ENCODE measurements around the gene POLE.

Gene POLE

DNA sequence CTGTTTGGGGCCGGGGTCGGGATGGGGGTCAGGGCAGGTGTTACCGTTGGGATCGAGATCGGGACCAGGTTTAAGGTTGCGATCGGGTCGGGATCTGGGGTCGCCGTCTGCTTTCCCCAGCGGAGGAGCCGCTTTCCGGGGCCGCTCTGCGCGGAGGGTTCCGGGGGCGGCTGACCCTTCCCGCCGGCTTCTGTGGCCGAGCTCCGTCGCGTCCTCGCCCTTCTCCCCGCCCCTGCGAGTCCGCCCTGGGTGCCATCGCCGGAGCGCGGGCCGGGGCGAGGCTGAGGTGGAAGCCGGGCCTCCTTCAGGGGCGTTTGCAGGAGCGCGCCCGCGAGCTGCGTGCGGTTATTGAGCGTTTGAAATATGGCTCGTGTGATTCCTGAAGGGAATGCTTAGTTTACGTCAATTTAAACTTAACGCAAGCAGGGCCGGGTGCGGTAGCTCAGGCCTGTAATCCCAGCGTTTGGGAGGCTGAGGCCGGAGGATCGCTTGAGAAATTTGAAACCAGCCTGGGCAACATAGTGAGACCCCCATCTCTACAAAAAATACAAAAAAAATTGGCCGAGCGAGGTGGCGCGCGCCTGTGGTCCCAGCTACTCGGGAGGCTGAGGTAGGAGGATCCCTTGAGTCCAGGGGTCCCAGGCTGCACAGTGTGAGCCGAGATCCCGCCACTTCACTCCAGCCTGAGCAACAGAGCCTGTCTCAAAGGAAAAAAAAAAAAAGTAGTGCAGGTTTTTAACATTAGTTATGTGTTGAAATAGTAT, 24.1 kb upstream of the POLE start (continued):
- TF ChIP-seq, protein P1, sequence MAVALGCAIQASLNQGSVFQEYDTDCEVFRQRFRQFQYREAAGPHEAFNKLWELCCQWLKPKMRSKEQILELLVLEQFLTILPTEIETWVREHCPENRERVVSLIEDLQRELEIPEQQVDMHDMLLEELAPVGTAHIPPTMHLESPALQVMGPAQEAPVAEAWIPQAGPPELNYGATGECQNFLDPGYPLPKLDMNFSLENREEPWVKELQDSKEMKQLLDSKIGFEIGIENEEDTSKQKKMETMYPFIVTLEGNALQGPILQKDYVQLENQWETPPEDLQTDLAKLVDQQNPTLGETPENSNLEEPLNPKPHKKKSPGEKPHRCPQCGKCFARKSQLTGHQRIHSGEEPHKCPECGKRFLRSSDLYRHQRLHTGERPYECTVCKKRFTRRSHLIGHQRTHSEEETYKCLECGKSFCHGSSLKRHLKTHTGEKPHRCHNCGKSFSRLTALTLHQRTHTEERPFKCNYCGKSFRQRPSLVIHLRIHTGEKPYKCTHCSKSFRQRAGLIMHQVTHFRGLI (tag by site-specific recombination; IDR thresholded peaks at IDR 0.05): no peak
- TF ChIP-seq IKZF3 (tag by site-specific recombination; IDR thresholded peaks at IDR 0.05) (no peak), ZNF10 (tag by site-specific recombination; IDR thresholded peaks at IDR 0.05) (no peak), ZNF843 (tag by site-specific recombination; IDR thresholded peaks at IDR 0.05) (no peak), ZNF335 (tag by site-specific recombination; conservative IDR thresholded peaks at IDR 0.05) (peak; percentile 42; the same call in 1 of the 2 replicates), ZNF664 (tag by site-specific recombination; IDR thresholded peaks at IDR 0.05) (no peak), KLF16 (tag by site-specific recombination; IDR thresholded peaks at IDR 0.05) (no peak), ZNF202 (tag by site-specific recombination; IDR thresholded peaks at IDR 0.05; ENCODE audit: borderline replicate concordance) (no peak), KLF8 (tag by site-specific recombination; IDR thresholded peaks at IDR 0.05) (peak; percentile 50; the same call in 1 of the 2 replicates), ZNF791 (tag by site-specific recombination; IDR thresholded peaks at IDR 0.05) (no peak), ZFP41 (tag by site-specific recombination; IDR thresholded peaks at IDR 0.05; ENCODE audit: borderline replicate concordance) (no peak), ZBTB8A (tag by site-specific recombination; IDR thresholded peaks at IDR 0.05) (no peak), ZNF248 (tag by site-specific recombination; IDR thresholded peaks at IDR 0.05) (no peak), ZNF707 (tag by site-specific recombination; IDR thresholded peaks at IDR 0.05) (no peak), GLI2 (tag by site-specific recombination; IDR thresholded peaks at IDR 0.05; ENCODE audit: borderline replicate concordance, low read depth) (no peak), ZNF624 (tag by site-specific recombination; IDR thresholded peaks at IDR 0.05) (no peak), ZNF544 (tag by site-specific recombination; IDR thresholded peaks at IDR 0.05) (no peak), ZNF404 (tag by site-specific recombination; IDR thresholded peaks at IDR 0.05) (no peak), ZNF837 (tag by site-specific recombination; IDR thresholded peaks at IDR 0.05) (no peak), ZNF266 (tag by site-specific recombination; IDR thresholded peaks at IDR 0.05; ENCODE audit: low read depth) (no peak), ZNF621 (tag by site-specific recombination; IDR thresholded peaks at IDR 0.05) (no peak), ZNF112 (tag by site-specific recombination; IDR thresholded peaks at IDR 0.05) (no peak), ZNF174 (tag by site-specific recombination; IDR thresholded peaks at IDR 0.05) (no peak)
- TF ChIP-seq, protein P2, sequence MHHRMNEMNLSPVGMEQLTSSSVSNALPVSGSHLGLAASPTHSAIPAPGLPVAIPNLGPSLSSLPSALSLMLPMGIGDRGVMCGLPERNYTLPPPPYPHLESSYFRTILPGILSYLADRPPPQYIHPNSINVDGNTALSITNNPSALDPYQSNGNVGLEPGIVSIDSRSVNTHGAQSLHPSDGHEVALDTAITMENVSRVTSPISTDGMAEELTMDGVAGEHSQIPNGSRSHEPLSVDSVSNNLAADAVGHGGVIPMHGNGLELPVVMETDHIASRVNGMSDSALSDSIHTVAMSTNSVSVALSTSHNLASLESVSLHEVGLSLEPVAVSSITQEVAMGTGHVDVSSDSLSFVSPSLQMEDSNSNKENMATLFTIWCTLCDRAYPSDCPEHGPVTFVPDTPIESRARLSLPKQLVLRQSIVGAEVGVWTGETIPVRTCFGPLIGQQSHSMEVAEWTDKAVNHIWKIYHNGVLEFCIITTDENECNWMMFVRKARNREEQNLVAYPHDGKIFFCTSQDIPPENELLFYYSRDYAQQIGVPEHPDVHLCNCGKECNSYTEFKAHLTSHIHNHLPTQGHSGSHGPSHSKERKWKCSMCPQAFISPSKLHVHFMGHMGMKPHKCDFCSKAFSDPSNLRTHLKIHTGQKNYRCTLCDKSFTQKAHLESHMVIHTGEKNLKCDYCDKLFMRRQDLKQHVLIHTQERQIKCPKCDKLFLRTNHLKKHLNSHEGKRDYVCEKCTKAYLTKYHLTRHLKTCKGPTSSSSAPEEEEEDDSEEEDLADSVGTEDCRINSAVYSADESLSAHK (tag by site-specific recombination; IDR thresholded peaks at IDR 0.05): no peak
- TF ChIP-seq, protein P3, sequence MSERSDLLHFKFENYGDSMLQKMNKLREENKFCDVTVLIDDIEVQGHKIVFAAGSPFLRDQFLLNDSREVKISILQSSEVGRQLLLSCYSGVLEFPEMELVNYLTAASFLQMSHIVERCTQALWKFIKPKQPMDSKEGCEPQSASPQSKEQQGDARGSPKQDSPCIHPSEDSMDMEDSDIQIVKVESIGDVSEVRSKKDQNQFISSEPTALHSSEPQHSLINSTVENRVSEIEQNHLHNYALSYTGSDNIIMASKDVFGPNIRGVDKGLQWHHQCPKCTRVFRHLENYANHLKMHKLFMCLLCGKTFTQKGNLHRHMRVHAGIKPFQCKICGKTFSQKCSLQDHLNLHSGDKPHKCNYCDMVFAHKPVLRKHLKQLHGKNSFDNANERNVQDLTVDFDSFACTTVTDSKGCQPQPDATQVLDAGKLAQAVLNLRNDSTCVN (tag by site-specific recombination; optimal IDR thresholded peaks at IDR 0.05): peak; percentile 89
- TF ChIP-seq, protein P4, sequence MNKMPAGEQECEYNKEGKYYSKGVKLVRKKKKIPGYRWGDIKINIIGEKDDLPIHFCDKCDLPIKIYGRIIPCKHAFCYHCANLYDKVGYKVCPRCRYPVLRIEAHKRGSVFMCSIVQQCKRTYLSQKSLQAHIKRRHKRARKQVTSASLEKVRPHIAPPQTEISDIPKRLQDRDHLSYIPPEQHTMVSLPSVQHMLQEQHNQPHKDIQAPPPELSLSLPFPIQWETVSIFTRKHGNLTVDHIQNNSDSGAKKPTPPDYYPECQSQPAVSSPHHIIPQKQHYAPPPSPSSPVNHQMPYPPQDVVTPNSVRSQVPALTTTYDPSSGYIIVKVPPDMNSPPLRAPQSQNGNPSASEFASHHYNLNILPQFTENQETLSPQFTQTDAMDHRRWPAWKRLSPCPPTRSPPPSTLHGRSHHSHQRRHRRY (tag by site-specific recombination; IDR thresholded peaks at IDR 0.05): no peak
- TF ChIP-seq, protein P5, sequence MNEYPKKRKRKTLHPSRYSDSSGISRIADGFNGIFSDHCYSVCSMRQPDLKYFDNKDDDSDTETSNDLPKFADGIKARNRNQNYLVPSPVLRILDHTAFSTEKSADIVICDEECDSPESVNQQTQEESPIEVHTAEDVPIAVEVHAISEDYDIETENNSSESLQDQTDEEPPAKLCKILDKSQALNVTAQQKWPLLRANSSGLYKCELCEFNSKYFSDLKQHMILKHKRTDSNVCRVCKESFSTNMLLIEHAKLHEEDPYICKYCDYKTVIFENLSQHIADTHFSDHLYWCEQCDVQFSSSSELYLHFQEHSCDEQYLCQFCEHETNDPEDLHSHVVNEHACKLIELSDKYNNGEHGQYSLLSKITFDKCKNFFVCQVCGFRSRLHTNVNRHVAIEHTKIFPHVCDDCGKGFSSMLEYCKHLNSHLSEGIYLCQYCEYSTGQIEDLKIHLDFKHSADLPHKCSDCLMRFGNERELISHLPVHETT (tag by site-specific recombination; IDR thresholded peaks at IDR 0.05): no peak
- TF ChIP-seq, protein P6, sequence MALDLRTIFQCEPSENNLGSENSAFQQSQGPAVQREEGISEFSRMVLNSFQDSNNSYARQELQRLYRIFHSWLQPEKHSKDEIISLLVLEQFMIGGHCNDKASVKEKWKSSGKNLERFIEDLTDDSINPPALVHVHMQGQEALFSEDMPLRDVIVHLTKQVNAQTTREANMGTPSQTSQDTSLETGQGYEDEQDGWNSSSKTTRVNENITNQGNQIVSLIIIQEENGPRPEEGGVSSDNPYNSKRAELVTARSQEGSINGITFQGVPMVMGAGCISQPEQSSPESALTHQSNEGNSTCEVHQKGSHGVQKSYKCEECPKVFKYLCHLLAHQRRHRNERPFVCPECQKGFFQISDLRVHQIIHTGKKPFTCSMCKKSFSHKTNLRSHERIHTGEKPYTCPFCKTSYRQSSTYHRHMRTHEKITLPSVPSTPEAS (tag by site-specific recombination; IDR thresholded peaks at IDR 0.05): no peak
- TF ChIP-seq, protein P7, sequence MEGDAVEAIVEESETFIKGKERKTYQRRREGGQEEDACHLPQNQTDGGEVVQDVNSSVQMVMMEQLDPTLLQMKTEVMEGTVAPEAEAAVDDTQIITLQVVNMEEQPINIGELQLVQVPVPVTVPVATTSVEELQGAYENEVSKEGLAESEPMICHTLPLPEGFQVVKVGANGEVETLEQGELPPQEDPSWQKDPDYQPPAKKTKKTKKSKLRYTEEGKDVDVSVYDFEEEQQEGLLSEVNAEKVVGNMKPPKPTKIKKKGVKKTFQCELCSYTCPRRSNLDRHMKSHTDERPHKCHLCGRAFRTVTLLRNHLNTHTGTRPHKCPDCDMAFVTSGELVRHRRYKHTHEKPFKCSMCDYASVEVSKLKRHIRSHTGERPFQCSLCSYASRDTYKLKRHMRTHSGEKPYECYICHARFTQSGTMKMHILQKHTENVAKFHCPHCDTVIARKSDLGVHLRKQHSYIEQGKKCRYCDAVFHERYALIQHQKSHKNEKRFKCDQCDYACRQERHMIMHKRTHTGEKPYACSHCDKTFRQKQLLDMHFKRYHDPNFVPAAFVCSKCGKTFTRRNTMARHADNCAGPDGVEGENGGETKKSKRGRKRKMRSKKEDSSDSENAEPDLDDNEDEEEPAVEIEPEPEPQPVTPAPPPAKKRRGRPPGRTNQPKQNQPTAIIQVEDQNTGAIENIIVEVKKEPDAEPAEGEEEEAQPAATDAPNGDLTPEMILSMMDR (tag by site-specific recombination; IDR thresholded peaks at IDR 0.05): no peak

All from HEK293 (cell line).